ENCODE data around the gene ALG12.

DNA sequence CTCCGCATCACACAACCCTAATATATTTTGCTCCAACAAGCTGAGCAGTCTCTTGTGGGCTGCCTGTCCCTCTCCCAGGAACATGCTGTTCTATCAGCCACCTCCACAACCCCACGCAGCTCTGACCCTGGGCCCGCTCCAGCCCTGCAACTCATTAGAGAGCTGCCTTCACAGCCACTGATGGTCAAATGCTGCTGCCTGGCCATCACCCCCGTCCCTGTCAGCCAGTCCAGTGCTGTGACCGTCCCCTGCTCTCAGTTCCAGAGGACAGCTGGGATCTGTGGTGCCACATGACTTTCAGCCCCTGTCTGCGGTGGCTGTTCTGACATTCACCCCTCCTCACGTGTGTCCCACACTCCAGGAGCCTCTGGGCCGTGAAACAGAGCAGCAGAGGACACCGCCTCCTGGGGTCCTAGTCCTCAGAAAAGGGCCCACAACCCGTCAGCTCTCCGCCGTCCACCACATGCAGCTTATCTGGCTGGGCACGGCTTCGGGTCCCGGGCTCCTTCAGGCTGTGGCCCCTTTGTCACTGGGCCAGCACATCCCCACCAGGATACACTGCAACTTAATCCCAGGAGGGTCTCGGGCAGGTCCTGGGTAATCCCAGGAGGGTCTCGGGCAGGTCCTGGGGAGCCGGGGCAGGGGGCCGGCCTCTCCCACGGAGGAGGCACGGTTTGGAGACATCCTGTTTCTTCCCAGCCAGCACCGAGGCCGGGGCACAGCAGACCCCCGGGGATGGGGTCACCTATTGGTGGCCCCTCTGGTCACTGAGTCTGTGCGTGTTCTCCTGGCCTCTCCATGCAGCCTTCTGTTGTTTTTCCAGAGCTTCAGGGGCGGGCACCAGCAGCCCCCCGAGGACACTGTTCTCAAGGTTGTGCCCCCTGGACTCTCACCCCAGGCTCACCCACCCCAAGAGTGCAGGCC is 15.3 kb upstream of the ALG12 start:
- TF ChIP-seq, protein P1, sequence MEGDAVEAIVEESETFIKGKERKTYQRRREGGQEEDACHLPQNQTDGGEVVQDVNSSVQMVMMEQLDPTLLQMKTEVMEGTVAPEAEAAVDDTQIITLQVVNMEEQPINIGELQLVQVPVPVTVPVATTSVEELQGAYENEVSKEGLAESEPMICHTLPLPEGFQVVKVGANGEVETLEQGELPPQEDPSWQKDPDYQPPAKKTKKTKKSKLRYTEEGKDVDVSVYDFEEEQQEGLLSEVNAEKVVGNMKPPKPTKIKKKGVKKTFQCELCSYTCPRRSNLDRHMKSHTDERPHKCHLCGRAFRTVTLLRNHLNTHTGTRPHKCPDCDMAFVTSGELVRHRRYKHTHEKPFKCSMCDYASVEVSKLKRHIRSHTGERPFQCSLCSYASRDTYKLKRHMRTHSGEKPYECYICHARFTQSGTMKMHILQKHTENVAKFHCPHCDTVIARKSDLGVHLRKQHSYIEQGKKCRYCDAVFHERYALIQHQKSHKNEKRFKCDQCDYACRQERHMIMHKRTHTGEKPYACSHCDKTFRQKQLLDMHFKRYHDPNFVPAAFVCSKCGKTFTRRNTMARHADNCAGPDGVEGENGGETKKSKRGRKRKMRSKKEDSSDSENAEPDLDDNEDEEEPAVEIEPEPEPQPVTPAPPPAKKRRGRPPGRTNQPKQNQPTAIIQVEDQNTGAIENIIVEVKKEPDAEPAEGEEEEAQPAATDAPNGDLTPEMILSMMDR (conservative IDR thresholded peaks at IDR 0.05; ENCODE audit: low read depth, low read length) = no peak
- TF ChIP-seq EZH2 (IDR thresholded peaks at IDR 0.05; ENCODE audit: borderline replicate concordance, low read depth, low read length, poor library complexity, severe bottlenecking) = no peak
